Esophagus mucosa (tissue), 1 donor: ENCODE data around the gene CENPH. TPM values are rescaled to one million over a fixed set of nuclear protein-coding genes. Genes with fewer than 3 reads are reported as not detected.
"Not testable (repeated sequence)": the region's sequence is repeated elsewhere in the genome, so short reads cannot be mapped to it uniquely, and the experiment has no call there.

Source experiments
- ATAC-seq: fragments of 200-7000 bp; cut with Tn5 transposase; one replicate; pipeline ENCODE4 v1.9.1; 2020
- total RNA-seq: library from RNA; stranded (reverse); gene quantifications from one replicate; pipeline ENCODE4 v1.2.4, GENCODE V29; 2023
- donor health status: DM: yes; HTN: yes; CAD: no.

Gene CENPH
- total RNA-seq, 1 donor from 2014 or later = 9.8 TPM

DNA sequence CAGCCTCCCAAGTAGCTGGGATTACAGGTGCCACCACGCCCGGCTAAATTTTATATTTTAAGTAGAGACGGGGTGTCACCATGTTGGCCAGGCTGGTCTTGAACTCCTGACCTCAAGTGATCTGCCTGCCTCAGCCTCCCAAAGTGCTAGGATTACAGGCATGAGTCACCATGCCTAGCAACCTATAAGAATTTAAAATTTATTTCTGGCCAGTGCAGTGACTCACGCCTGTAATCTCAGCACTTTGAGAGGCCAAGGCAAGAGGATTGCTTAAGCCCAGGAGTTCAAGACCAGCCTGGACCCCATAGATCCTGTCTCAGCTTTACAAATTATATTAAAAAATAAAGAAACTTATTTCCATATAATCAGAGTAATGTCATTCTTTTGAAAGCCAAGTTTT, 66.6 kb downstream of the CENPH start:
- not testable (repeated sequence) for ATAC-seq

DNA sequence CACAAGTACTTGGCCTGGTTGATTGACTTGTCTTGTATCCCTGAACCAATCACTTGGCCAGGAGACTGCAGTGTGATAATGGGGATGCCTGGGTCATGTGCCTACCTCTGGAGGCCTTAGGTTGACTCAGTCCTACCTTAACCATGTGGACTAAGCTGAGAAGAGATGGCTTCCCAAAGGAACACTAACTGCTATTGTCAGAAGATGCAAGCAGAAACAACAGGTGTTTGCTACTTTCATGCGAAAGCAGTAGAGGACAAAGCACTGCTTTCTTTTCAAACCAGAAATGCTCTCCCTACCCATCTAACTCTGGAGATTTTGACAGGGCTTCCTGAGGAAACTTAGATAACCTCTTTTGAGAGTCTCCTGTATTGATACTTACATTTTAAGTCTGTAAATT, 68.2 kb downstream of the CENPH start:
- ATAC-seq = no peak

Other genes with a start within 250 kb of the CENPH start
- 26.9 TPM for gene SLC30A5, start 95.6 kb upstream of the CENPH start, total RNA-seq
- gene CCNB1, start 22.4 kb upstream of the CENPH start, total RNA-seq = 80.3 TPM
- 31.7 TPM for gene CDK7, start 45.3 kb downstream of the CENPH start, total RNA-seq
- gene CCDC125, start 143.2 kb downstream of the CENPH start, total RNA-seq = 5.2 TPM
- 15.6 TPM for gene AK6, start 179.9 kb downstream of the CENPH start, total RNA-seq
- gene TAF9, start 179.9 kb downstream of the CENPH start, total RNA-seq = 49.7 TPM
- 14.0 TPM for gene RAD17, start 180.2 kb downstream of the CENPH start, total RNA-seq
- gene MARVELD2, start 225.5 kb downstream of the CENPH start, total RNA-seq = 25.7 TPM